K562 (cell line): Measurements from ENCODE around the gene BMP8B. TPM values are rescaled to one million over a fixed set of nuclear protein-coding genes. Genes with fewer than 3 reads are reported as not detected.
"Not testable (repeated sequence)": the region's sequence is repeated elsewhere in the genome, so short reads cannot be mapped to it uniquely, and the experiment has no call there.

Experiments
- ATAC-seq: fragments of 200-7000 bp; cut with Tn5 transposase; 3 replicates; pipeline ENCODE4 v1.9.1; 2020; ENCODE audit warnings: moderate library complexity
- BruUV-seq: library from RNA; stranded (reverse); fragments of 400-500 nt; replicated peaks from 2 replicates; lab custom pipeline; 2021; lab: Mats Ljungman, UMichigan
- CTCF ChIA-PET: fragments of 300-600 bp; formaldehyde crosslinking; extraction: SDS; loops from one replicate; lab custom pipeline; 2021; ENCODE audit warnings: low intra/inter-chr PET ratio; lab: Yijun Ruan, JAX
- POLR2A ChIA-PET: fragments of 300-600, 350-650 bp; sonication (Branson Sonifier 250); formaldehyde crosslinking; extraction: SDS; loops from one replicate; lab custom pipeline; 2021; ENCODE audit warnings: antibody characterized with exemption, inconsistent platforms; lab: Yijun Ruan, JAX
- DNase-seq, 4 experiments: peaks; one replicate each; pipeline versions ENCODE4 v3.0.0 to v3.0.0-alpha.2; 2011 to 2018; ENCODE audit warnings: low spot score in 3 of 4, mixed read lengths in 3 of 4; ENCODE audit errors: extremely low read depth in 1 of 4
- FAIRE-seq: peaks from 2 replicates; lab custom pipeline; 2011; peaks lifted over from hg19 to GRCh38; lab: Jason Lieb, UNC
- H2AFZ ChIP-seq: 2 replicates; pipeline ENCODE4 v1.6.0; 2011; ENCODE audit warnings: low read depth, low read length, control low read depth, inconsistent platforms
- H3K27ac ChIP-seq: fragments of 200-600 bp; 3 replicates; pipeline ENCODE4 v1.8.0; 2011; ENCODE audit warnings: low read depth, mild to moderate bottlenecking, control low read depth, inconsistent platforms, low read length, moderate library complexity, mixed read lengths; ENCODE audit errors: extremely low read depth
- H3K27me3 ChIP-seq, 2 experiments: fragments of 300-600 bp in 1 of 2; 2 replicates in 1 of 2; 3 replicates in 1 of 2; pipeline versions ENCODE4 v1.6.0 to v1.8.0; 2011; ENCODE audit warnings: inconsistent platforms in 2 of 2, low read length in 2 of 2, mild to moderate bottlenecking in 1 of 2, mixed read lengths in 1 of 2, moderate library complexity in 1 of 2; ENCODE audit not compliant: control insufficient read depth in 2 of 2, insufficient read depth in 2 of 2
- H3K36me3 ChIP-seq: fragments of 300-600 bp; 3 replicates; pipeline ENCODE4 v1.8.0; 2011; ENCODE audit warnings: mild to moderate bottlenecking, low read length, inconsistent platforms; ENCODE audit not compliant: control insufficient read depth, insufficient read depth
- H3K4me1 ChIP-seq, 2 experiments: fragments of 200-600 bp in 1 of 2; replicated peaks in 1 of 2; 2 replicates in 1 of 2; 3 replicates in 1 of 2; pipeline versions ENCODE4 v1.5.1 to v1.8.0; 2011; ENCODE audit warnings: inconsistent platforms in 2 of 2, low read length in 2 of 2, mild to moderate bottlenecking in 1 of 2, mixed read lengths in 1 of 2, moderate library complexity in 1 of 2; ENCODE audit not compliant: control insufficient read depth in 2 of 2, insufficient read depth in 2 of 2
- H3K4me2 ChIP-seq: 2 replicates; pipeline ENCODE4 v1.6.1; 2011; ENCODE audit warnings: low read length, control low read depth, inconsistent platforms, mixed read lengths; ENCODE audit not compliant: insufficient read depth
- H3K4me3 ChIP-seq: fragments of 200-600 bp; sonication (generic), shearing (Covaris generic); 2 replicates; pipeline ENCODE4 v1.5.1; 2016; ENCODE audit warnings: control low read depth, inconsistent platforms
- H3K79me2 ChIP-seq: fragments of 200-600 bp; 3 replicates; pipeline ENCODE4 v1.8.0; 2011; ENCODE audit warnings: low read length, inconsistent platforms; ENCODE audit not compliant: control insufficient read depth, insufficient read depth
- H3K9ac ChIP-seq, 2 experiments: 2 replicates each; pipeline versions ENCODE4 v1.6.0 to v1.6.1; 2011; ENCODE audit warnings: low read depth in 2 of 2, low read length in 2 of 2, control low read depth in 1 of 2, inconsistent platforms in 1 of 2, mild to moderate bottlenecking in 1 of 2, mixed read lengths in 1 of 2; ENCODE audit not compliant: insufficient read depth in 1 of 2
- H3K9me1 ChIP-seq: one replicate; pipeline ENCODE4 v1.6.0; 2011; ENCODE audit warnings: inconsistent platforms, mild to moderate bottlenecking, low read length, moderate library complexity; ENCODE audit not compliant: control insufficient read depth, insufficient read depth
- H3K9me3 ChIP-seq: replicated peaks from 2 replicates; pipeline ENCODE4 v1.5.1; 2011; ENCODE audit warnings: low read depth, low read length, inconsistent platforms; ENCODE audit not compliant: control insufficient read depth, insufficient read depth
- H4K20me1 ChIP-seq: replicated peaks from 2 replicates; pipeline ENCODE4 v1.6.1; 2011; ENCODE audit warnings: low read length, inconsistent platforms, mixed read lengths; ENCODE audit not compliant: control insufficient read depth, insufficient read depth
- NRF1 ChIP-seq, 2 experiments: fragments of 450-650 bp; IDR thresholded peaks in 1 of 2; conservative IDR thresholded peaks in 1 of 2; 2 replicates each; pipeline ENCODE4 v1.6.1; 2014; ENCODE audit warnings: mild to moderate bottlenecking in 2 of 2
- WGBS: fragments of 100-300 bp; shearing (Covaris generic); methylation state at CpG from one replicate; pipeline ENCODE4 v1.1.6; 2016; ENCODE audit warnings: low coverage, mixed read lengths; ENCODE audit not compliant: insufficient coverage; ENCODE audit errors: missing lambda C conversion rate; 5-methylcytosine and 5-hydroxymethylcytosine counted together
- in situ Hi-C: fragments of 300-500 bp; cut with MboI; formaldehyde crosslinking; loops from 4 replicates; pipeline ENCODE4 v1.15.0; 2018; ENCODE audit warnings: inconsistent platforms, mixed read lengths
- intact Hi-C: fragments of 100-400 bp; cut with micrococcal nuclease; formaldehyde crosslinking; loops from 2 replicates; pipeline ENCODE4 v1.14.2; 2022
- polyA plus RNA-seq, 8 experiments: library from polyadenylated mRNA; depleted of rRNA in 4 of 8; stranded (reverse) in 5 of 8; unstranded in 3 of 8; fragments of >200 nt; fragmentation: Nextera tagmentation in 2 of 8; fragmentation: Illumina TruSeq in 1 of 8; extraction: Ambion mirVana in 2 of 8; extraction: Trizol in 1 of 8; gene quantifications; 2 replicates each; pipeline versions ENCODE4 v1.2.1 to v1.2.3, GENCODE V29; 2011 to 2014; ENCODE audit warnings: inconsistent platforms in 1 of 8, missing spikeins in 1 of 8
- total RNA-seq, 7 experiments: library from RNA; depleted of rRNA in 6 of 7; stranded (reverse); fragments of >200 nt in 6 of 7; fragmentation: Illumina TruSeq in 2 of 7; extraction: Trizol in 2 of 7; gene quantifications; 2 replicates each; pipeline versions ENCODE4 v1.2.1 to v1.2.3, GENCODE V29; 2011 to 2021; ENCODE audit warnings: low replicate concordance in 1 of 7

The BMP8B gene
- total and polyA plus RNA-seq, 9 of the 15 experiments (the other 6 are each of a cell fraction or from before 2014, with no cell fraction given): 0.03 to 0.33 (median 0.14) TPM

DNA sequence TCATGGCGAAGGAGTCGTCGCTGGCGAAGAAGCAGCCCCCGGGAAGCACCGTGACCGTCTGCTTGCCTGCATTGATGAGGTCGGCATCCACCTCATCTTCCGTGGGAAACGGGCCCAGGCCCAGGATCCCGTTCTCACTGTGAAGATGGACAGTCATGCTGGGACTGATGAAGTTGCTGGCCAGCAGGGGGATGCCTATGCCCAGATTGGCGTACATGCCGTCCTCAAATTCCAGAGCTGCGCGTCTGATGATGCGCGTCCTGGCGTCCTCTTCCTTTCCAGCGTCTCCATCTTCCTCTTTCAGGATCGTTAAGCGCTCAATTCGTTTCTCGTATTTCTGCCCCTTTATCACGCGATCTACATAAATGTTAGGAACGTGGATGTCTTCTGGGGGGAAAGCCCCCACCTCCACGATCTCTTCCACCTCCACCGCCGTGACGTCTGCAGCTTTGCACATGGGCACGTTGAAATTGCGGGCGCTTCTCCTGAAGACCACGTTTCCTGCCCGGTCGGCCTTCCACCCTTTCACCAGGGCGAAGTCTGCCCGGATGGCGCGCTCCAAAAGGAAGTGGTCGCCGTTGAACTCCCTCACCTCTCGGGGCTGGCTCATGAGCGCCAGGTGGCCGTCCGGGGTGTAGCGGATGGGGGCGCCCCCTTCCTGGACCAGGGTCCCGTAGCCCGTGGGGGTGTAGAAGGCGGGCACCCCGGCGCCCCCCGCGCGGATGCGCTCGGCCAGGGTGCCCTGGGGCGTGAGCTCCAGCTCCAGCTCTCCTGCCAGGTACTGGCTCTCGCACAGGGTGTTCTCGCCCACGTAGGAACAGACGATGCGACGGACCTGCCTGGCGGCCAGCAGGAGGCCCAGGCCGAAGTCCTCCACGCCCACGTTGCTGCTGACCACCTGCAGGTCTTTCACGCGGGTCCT, 18.3 kb downstream of the BMP8B start:
- not testable (repeated sequence) for BruUV-seq, H3K9ac ChIP-seq
- WGBS: 36% methylated on average over 14 of the region's 71 CpGs

DNA sequence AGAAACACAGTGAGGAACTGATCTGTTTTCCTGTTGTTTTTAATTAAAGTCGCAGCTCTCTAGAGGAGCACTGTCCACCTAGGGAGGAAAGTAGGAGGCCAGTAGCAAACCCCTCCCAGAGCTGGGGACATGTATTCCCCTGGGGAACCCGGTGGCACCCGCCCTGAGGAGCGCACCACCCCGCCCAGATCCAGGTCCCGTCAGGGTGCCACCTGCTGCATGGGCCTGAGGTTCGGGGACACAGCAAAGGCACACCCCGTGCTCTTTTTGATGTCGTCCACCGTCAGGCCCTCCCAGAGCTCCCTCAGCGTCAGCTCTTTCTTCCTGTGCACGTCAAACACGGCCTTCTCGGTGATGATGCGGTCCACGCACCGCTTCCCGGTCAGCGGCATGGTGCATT, 19.2 kb downstream of the BMP8B start:
- H3K4me3 ChIP-seq, H3K9me3 ChIP-seq, H3K36me3 ChIP-seq, H2AFZ ChIP-seq, ATAC-seq, BruUV-seq, H4K20me1 ChIP-seq, H3K9me1 ChIP-seq, CTCF ChIA-PET, H3K4me1 ChIP-seq, H3K79me2 ChIP-seq, H3K27ac ChIP-seq, H3K4me2 ChIP-seq, FAIRE-seq, H3K27me3 ChIP-seq, H3K9ac ChIP-seq, DNase-seq, in situ Hi-C loops, intact Hi-C loops: not testable (repeated sequence)
- WGBS: 29% methylated on average over 14 of the region's 19 CpGs
- POLR2A ChIA-PET: interaction anchor here (0.9 kb wide), 1 partner anchor 18 kb away, joined by 3 read pairs; no protein-coding TSS in a partner anchor

More for the DNA sequence above, 18.3 kb downstream of the BMP8B start:
- H3K4me1 ChIP-seq, intact Hi-C loops, H3K79me2 ChIP-seq, H3K9me3 ChIP-seq, H3K36me3 ChIP-seq, POLR2A ChIA-PET, H2AFZ ChIP-seq, H3K9me1 ChIP-seq, H4K20me1 ChIP-seq, H3K27ac ChIP-seq, CTCF ChIA-PET, H3K4me2 ChIP-seq, H3K27me3 ChIP-seq, FAIRE-seq, DNase-seq, H3K4me3 ChIP-seq: not testable (repeated sequence)
- in situ Hi-C loops: loop anchor here (10.0 kb wide), 1 partner anchor 266 kb away; no protein-coding TSS in a partner anchor
- peak; percentile 30 to 52; a peak in 3 of 4 replicates for TF ChIP-seq NRF1 (conservative IDR thresholded peaks at IDR 0.05 in 1 of 2, IDR thresholded peaks at IDR 0.05 in 1 of 2)
- ATAC-seq: peak; percentile 22; the same call in 1 of the 3 replicates

- H3K27me3 ChIP-seq, H3K9me3 ChIP-seq, H3K9me1 ChIP-seq, BruUV-seq, H2AFZ ChIP-seq, H3K79me2 ChIP-seq, in situ Hi-C loops, intact Hi-C loops, H3K9ac ChIP-seq, DNase-seq, CTCF ChIA-PET, H3K4me3 ChIP-seq, H4K20me1 ChIP-seq, POLR2A ChIA-PET, H3K4me2 ChIP-seq, H3K27ac ChIP-seq, H3K36me3 ChIP-seq: not testable (repeated sequence)
- peaks cover 0 to 12% of the 10 kb centered on the region in 2 experiments; a peak in 2 of 5 replicates for H3K4me1 ChIP-seq
- 13% methylated on average over 1 of the region's 5 CpGs for WGBS
- FAIRE-seq: peak; percentile 77
- ATAC-seq: peak; percentile 63
Observed at GRCh38 chr1:39766466-39766865, 22.2 kb downstream of the BMP8B start.
